Osteoblast (primary cell): ENCODE results near the gene GMCL1. TPM values are rescaled to one million over a fixed set of nuclear protein-coding genes. Genes with fewer than 3 reads are reported as not detected.
"Not testable (repeated sequence)": the region's sequence is repeated elsewhere in the genome, so short reads cannot be mapped to it uniquely, and the experiment has no call there.

ENCODE experiments used
- DNase-seq: peaks from one replicate; pipeline ENCODE4 v3.0.0; 2011; ENCODE audit warnings: low spot score, mixed read lengths; ENCODE audit not compliant: insufficient read length; ENCODE audit errors: missing footprints
- H2AFZ ChIP-seq: 2 replicates; pipeline ENCODE4 v1.6.0; 2011; ENCODE audit warnings: mild to moderate bottlenecking, low read length
- H3K27ac ChIP-seq: 2 replicates; pipeline ENCODE4 v1.5.1; 2011; ENCODE audit warnings: mild to moderate bottlenecking, low read depth, low read length, moderate library complexity
- H3K27me3 ChIP-seq: 2 replicates; pipeline ENCODE4 v1.6.0; 2012; ENCODE audit warnings: mild to moderate bottlenecking, control low read depth, inconsistent platforms, low read length, moderate library complexity; ENCODE audit not compliant: insufficient read depth
- H3K36me3 ChIP-seq: 2 replicates; pipeline ENCODE4 v1.5.1; 2011; ENCODE audit warnings: mild to moderate bottlenecking, low read length, control low read depth, moderate library complexity; ENCODE audit not compliant: insufficient read depth
- H3K4me1 ChIP-seq: 2 replicates; pipeline ENCODE4 v1.5.1; 2011; ENCODE audit warnings: mild to moderate bottlenecking, low read length, control low read depth, moderate library complexity; ENCODE audit not compliant: insufficient read depth
- H3K4me2 ChIP-seq: 2 replicates; pipeline ENCODE4 v1.6.0; 2011; ENCODE audit warnings: mild to moderate bottlenecking, low read length; ENCODE audit not compliant: insufficient read depth
- H3K4me3 ChIP-seq: fragments of 200-600 bp; sonication (generic); 3 replicates; pipeline ENCODE4 v1.5.1; 2012; ENCODE audit warnings: mild to moderate bottlenecking, low read length, inconsistent platforms; ENCODE audit not compliant: insufficient read depth
- H3K79me2 ChIP-seq: 2 replicates; pipeline ENCODE4 v1.6.0; 2012; ENCODE audit warnings: mild to moderate bottlenecking, low read length, control low read depth, inconsistent platforms; ENCODE audit not compliant: insufficient read depth
- H3K9me3 ChIP-seq: 2 replicates; pipeline ENCODE4 v1.5.1; 2011; ENCODE audit warnings: low read depth, low read length, control low read depth
- H4K20me1 ChIP-seq: 2 replicates; pipeline ENCODE4 v1.6.0; 2012; ENCODE audit warnings: mild to moderate bottlenecking, low read length, control low read depth; ENCODE audit not compliant: insufficient read depth
- total RNA-seq: library from RNA; depleted of rRNA; stranded (reverse); fragments of >200 nt; gene quantifications from 2 replicates; pipeline ENCODE4 v1.2.3, GENCODE V29; 2012
- TF ChIP-seq, protein P1 (sequence below): IDR thresholded peaks from 2 replicates; pipeline ENCODE4 v1.5.1; 2011; ENCODE audit warnings: mild to moderate bottlenecking, low read depth, low read length, moderate library complexity; ENCODE audit errors: extremely low read depth

The GMCL1 gene
- total RNA-seq, 1 donor = 8.7 TPM

DNA sequence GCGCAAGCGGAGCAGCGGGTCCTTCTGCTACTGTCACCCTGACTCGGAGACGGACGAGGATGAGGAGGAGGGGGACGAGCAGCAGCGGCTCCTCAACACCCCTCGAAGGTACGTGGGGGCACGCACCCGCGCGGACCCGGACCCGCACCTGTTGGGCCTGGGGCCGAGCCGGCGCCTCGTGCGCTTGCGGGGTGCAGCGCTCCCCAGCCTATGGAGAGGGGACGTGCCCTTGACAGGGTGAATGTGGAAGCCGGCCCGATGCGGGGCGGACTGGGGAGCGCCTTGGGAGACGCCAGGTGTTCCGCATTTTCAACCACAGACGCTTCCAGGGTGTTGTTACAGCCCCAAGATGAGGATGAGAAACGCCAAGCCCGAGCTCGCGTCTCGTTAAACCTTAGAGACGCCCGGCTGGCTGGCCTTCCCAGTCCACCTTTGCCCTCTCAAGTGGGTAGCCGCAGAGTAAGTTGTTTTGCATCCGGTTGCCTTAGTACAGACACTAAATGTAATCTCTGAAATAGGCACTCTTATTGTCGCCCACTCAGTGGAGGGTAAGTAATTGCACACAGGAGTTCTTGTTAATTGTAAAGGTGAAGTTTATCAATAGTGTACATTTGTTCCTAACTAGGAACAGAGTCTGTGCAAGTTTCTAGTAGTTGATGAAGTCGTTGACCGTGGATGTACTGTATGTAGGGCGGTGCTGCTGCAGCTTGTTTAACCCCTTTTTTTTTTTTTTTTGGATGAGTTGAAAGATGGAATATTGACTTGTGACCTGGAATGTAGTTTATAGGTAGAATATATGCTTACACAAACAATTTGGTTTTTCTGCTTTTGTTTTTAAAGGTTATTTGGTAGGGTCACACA is 815 bp downstream of the GMCL1 start:
- peak; percentile 63 for DNase-seq
- Histone ChIP-seq H3K79me2 (peaks cover 47% of the 10 kb centered on the region), H2AFZ (peak overlapping the region; percentile 78), H3K4me1 (peaks cover 21% of the 10 kb centered on the region), H3K9me3 (no peaks in the 10 kb centered on the region), H3K27me3 (no peaks in the 10 kb centered on the region), H4K20me1 (no peaks in the 10 kb centered on the region), H3K36me3 (no peaks in the 10 kb centered on the region), H3K4me2 (peak overlapping the region; percentile 99), H3K4me3 (peak overlapping the region; percentile 93), H3K27ac (peak overlapping the region; percentile 98)
- TF ChIP-seq, protein P1, sequence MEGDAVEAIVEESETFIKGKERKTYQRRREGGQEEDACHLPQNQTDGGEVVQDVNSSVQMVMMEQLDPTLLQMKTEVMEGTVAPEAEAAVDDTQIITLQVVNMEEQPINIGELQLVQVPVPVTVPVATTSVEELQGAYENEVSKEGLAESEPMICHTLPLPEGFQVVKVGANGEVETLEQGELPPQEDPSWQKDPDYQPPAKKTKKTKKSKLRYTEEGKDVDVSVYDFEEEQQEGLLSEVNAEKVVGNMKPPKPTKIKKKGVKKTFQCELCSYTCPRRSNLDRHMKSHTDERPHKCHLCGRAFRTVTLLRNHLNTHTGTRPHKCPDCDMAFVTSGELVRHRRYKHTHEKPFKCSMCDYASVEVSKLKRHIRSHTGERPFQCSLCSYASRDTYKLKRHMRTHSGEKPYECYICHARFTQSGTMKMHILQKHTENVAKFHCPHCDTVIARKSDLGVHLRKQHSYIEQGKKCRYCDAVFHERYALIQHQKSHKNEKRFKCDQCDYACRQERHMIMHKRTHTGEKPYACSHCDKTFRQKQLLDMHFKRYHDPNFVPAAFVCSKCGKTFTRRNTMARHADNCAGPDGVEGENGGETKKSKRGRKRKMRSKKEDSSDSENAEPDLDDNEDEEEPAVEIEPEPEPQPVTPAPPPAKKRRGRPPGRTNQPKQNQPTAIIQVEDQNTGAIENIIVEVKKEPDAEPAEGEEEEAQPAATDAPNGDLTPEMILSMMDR = no peak

DNA sequence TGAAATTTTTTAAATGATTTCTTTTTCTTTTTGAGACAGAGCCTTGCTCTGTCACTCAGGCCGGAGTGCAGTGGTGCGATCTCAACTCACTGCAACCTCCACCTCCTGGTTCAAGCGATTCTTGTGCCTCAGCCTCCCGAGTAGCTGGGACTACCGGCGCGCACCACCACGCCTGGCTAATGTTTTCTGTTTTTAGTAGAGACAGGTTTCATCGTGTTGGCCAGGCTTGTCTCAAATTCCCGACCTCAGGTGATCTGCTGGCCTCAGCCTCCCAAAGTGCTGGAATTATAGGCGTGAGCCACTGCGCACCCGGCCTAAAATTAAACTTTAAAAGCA is 1.4 kb downstream of the GMCL1 start:
- H3K4me1 ChIP-seq = peaks cover 21% of the 10 kb centered on the region
- H3K4me2 ChIP-seq = peak overlapping the region; percentile 99
- H4K20me1 ChIP-seq, H3K27ac ChIP-seq, DNase-seq, H3K27me3 ChIP-seq, H3K36me3 ChIP-seq, H3K9me3 ChIP-seq: not testable (repeated sequence)
- H3K4me3 ChIP-seq = peak overlapping the region; percentile 93
- peak overlapping the region; percentile 78 for H2AFZ ChIP-seq
- peaks cover 53% of the 10 kb centered on the region for H3K79me2 ChIP-seq

DNA sequence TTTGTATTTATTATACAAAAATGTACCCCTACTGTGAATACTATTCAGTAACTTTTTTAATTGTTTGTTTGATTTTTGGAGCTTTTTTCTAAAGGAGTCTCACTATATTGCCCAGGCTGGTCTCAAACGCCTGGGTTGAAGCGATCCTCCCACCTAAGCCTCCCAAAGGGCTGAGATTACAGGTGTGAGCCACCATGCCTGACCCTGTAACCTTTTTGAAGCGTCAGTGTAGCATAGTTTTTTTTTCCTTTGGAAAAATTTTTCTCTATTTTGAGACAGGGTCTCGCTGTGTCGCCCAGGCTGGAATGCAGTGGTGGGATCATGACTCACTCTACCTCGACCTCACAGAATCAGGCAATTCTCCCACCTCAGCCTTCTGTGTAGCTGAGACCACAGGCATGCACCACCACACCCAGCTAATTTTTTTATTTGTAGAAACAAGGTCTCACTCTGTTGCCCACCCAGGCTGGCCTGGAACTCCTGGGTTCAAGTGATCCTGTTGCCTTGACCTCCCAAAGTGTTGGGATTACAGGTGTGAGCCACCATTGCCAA is 2.0 kb downstream of the GMCL1 start:
- no peak overlapping the region for H2AFZ ChIP-seq
- DNase-seq = no peak
- no peaks in the 10 kb centered on the region for H3K27me3 ChIP-seq
- peaks cover 58% of the 10 kb centered on the region for H3K79me2 ChIP-seq
- peaks cover 21% of the 10 kb centered on the region for H3K4me1 ChIP-seq
- H3K9me3 ChIP-seq = no peaks in the 10 kb centered on the region
- peak overlapping the region; percentile 99 for H3K4me2 ChIP-seq
- H3K27ac ChIP-seq = no peak overlapping the region
- no peaks in the 10 kb centered on the region for H3K36me3 ChIP-seq
- no peaks in the 10 kb centered on the region for H4K20me1 ChIP-seq
- H3K4me3 ChIP-seq = no peak overlapping the region
- TF ChIP-seq, protein P1 = no peak

DNA sequence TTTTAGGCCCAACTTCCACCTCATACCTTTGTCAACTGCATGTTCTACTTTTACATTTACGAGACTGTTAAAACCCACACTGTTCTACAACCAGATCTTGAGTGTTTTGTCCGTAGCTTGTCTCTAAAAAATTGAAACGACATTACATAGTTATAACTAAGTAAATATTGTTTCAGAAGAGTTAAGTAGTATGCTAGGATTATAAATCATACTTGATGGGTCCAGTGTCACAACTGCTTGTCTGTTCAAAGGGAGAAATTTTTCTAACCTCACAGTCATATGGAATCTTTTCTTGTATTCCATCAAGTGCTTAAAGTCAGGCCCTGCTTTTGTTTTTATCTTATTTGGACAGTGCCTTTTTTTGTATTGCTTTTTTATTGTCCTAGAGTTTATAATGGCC is 4.3 kb downstream of the GMCL1 start:
- Histone ChIP-seq H3K9me3 (no peaks in the 10 kb centered on the region), H3K79me2 (peaks cover 58% of the 10 kb centered on the region)

More for the DNA sequence above, 4.3 kb downstream of the GMCL1 start:
- Histone ChIP-seq H3K27me3 (no peaks in the 10 kb centered on the region), H4K20me1 (no peaks in the 10 kb centered on the region), H3K27ac (no peak overlapping the region), H3K4me2 (no peak overlapping the region), H3K36me3 (no peaks in the 10 kb centered on the region), H3K4me1 (peaks cover 12% of the 10 kb centered on the region), H3K4me3 (no peak overlapping the region), H2AFZ (no peak overlapping the region)
- no peak for DNase-seq
- TF ChIP-seq, protein P1 = no peak
